HFF-Myc (cell line): Measurements from ENCODE around the gene CEP131.

ENCODE experiments used
- DNase-seq: peaks from one replicate; pipeline ENCODE4 v3.0.0-alpha.2; 2011; ENCODE audit warnings: low read depth; ENCODE audit errors: extremely low read depth
- H3K4me3 ChIP-seq: replicated peaks from 2 replicates; pipeline ENCODE4 v1.5.1; 2011; ENCODE audit warnings: low read depth, mild to moderate bottlenecking, control low read depth, low read length
- TF ChIP-seq, protein P1 (sequence below): IDR thresholded peaks from 2 replicates; pipeline ENCODE4 v1.5.1; 2012; ENCODE audit warnings: mild to moderate bottlenecking, low read depth, low read length, control low read depth; ENCODE audit errors: missing control alignments

Gene CEP131

GRCh38 chr17:81243333-81243664 lies 20.5 kb upstream of the CEP131 start:
- H3K4me3 ChIP-seq = no peak overlapping the region
- TF ChIP-seq, protein P1, sequence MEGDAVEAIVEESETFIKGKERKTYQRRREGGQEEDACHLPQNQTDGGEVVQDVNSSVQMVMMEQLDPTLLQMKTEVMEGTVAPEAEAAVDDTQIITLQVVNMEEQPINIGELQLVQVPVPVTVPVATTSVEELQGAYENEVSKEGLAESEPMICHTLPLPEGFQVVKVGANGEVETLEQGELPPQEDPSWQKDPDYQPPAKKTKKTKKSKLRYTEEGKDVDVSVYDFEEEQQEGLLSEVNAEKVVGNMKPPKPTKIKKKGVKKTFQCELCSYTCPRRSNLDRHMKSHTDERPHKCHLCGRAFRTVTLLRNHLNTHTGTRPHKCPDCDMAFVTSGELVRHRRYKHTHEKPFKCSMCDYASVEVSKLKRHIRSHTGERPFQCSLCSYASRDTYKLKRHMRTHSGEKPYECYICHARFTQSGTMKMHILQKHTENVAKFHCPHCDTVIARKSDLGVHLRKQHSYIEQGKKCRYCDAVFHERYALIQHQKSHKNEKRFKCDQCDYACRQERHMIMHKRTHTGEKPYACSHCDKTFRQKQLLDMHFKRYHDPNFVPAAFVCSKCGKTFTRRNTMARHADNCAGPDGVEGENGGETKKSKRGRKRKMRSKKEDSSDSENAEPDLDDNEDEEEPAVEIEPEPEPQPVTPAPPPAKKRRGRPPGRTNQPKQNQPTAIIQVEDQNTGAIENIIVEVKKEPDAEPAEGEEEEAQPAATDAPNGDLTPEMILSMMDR = no peak
- no peak for DNase-seq

DNA sequence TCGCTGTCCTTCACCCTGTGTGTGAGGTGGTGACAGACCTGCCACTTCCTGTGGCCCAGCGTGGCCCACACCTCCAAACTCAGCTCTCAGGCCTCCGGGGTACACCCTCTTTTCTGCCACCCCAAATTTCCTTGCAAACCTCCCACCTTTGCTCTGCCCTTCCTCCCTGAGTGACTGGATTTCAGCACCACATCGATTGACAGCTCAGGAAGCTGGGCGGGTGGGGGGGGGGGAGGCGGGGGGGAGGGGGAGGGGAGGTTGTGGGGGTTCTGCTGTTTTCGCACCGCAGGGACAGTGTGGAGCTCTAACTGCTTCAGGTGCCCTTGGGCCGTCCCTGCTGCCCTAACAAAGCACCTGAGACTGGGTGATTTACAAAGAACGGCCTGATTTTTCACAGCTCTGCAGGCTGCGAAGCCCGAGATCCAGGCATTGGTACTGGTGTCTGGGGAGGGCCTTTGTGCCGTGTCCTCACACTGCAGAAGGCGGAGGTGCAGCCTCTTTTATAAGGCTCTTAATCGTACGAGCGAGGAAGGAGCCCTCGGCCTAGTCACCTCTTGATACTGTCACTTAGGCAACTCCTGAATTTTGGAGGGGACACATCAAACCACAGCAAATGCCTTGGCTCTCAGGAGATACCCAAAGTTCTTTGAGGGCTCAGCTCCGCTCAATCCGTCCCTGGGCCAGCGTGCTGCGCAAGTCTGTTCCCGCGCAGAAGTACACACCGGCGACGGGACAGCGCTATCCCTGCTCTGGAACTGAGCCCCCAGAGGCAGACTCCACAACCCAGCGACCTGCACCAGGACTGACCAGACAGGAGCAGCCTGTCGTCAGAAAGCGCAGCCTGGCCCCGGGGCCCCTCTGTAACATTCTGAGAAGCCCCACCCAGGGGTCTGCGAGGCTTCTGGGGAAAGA lies 19.9 kb upstream of the CEP131 start:
- DNase-seq = no peak
- H3K4me3 ChIP-seq = no peak overlapping the region
- TF ChIP-seq, protein P1 = no peak

GRCh38 chr17:81241648-81242420 lies 19.1 kb upstream of the CEP131 start:
- no peak for DNase-seq
- TF ChIP-seq, protein P1 = peak; percentile 81
- no peak overlapping the region for H3K4me3 ChIP-seq

- DNase-seq = no peak
- TF ChIP-seq, protein P1 = no peak
- H3K4me3 ChIP-seq = peak overlapping the region; percentile 82; the same call in 1 of the 2 replicates
Observed at GRCh38 chr17:81241203-81241602, 18.4 kb upstream of the CEP131 start.

DNA sequence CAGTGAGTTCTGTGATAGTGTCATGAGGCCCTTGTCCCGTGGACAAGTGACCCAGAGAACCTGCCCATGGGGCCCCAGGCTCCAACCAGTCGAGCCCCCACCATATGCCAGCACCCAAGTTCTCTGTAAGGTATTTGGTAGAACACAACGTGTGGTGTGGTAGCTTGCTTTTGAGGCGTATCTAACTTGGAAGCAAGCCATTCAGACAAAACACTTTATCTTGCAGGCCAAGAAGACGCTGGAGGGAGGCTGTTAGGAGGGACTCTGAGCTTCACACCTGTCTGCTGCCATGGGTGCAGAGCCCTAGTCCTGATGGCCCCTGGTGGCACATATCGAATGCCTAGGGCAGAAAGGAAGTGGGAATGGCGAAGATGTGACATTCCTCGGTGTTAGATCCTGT lies 18.0 kb upstream of the CEP131 start:
- no peak for DNase-seq
- TF ChIP-seq, protein P1 = no peak
- H3K4me3 ChIP-seq = peak overlapping the region; percentile 82

DNA sequence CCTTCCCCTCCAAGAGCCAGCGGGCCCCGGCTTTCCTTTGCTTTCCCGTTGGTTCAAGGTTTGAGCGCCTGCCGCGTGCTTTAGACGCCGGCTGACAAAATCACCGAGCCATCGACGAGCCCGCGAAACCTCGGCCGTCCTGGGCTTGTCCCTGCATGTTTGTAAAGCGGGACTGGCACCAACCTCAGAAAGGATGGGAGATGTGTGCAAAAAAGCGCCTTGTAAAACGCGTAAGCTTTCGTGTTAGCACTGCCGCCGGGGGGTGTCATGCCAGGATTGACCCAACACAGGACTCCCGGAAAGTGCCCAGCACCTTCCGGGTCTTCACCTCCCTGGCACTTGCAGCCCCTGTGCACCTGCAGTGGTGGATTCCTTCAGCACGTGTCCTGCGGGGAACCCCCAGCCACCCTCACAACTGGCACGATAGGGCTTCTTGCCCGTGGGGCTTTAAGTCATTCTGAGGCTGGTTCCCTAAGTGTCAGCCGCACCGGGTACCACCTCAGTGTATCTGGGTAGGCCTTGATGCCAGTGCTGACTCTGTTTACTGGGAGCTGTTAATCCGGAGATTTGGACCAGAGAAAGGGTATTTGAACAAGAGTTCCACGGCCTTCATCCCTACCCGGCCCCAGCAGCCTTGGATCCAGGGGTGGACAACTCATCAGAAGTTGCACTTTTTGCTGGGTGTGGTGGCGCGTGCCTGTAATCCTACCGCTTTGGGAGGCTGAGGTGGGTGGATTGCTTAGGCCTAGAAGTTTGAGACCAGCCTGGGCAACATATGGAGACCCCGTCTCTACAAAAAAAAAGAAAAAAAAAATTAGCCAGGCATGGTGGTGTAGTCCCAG lies 17.2 kb upstream of the CEP131 start:
- DNase-seq = no peak
- TF ChIP-seq, protein P1 = no peak
- H3K4me3 ChIP-seq = peak overlapping the region; percentile 82
